ENCODE results near the gene THEMIS2.

GRCh38 chr1:27872059-27872801 lies at the start of gene THEMIS2:
- TF ChIP-seq, protein P1, sequence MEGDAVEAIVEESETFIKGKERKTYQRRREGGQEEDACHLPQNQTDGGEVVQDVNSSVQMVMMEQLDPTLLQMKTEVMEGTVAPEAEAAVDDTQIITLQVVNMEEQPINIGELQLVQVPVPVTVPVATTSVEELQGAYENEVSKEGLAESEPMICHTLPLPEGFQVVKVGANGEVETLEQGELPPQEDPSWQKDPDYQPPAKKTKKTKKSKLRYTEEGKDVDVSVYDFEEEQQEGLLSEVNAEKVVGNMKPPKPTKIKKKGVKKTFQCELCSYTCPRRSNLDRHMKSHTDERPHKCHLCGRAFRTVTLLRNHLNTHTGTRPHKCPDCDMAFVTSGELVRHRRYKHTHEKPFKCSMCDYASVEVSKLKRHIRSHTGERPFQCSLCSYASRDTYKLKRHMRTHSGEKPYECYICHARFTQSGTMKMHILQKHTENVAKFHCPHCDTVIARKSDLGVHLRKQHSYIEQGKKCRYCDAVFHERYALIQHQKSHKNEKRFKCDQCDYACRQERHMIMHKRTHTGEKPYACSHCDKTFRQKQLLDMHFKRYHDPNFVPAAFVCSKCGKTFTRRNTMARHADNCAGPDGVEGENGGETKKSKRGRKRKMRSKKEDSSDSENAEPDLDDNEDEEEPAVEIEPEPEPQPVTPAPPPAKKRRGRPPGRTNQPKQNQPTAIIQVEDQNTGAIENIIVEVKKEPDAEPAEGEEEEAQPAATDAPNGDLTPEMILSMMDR (IDR thresholded peaks at IDR 0.05; ENCODE audit: poor library complexity, severe bottlenecking): no peak
- TF ChIP-seq RAD21 (conservative IDR thresholded peaks at IDR 0.05) (no peak), EP300 (conservative IDR thresholded peaks at IDR 0.05; ENCODE audit: poor library complexity, severe bottlenecking) (no peak), EZH2 (IDR thresholded peaks at IDR 0.05; ENCODE audit: borderline replicate concordance, insufficient read depth, low read length, poor library complexity, severe bottlenecking) (no peak)
- TF ChIP-seq, protein P2, sequence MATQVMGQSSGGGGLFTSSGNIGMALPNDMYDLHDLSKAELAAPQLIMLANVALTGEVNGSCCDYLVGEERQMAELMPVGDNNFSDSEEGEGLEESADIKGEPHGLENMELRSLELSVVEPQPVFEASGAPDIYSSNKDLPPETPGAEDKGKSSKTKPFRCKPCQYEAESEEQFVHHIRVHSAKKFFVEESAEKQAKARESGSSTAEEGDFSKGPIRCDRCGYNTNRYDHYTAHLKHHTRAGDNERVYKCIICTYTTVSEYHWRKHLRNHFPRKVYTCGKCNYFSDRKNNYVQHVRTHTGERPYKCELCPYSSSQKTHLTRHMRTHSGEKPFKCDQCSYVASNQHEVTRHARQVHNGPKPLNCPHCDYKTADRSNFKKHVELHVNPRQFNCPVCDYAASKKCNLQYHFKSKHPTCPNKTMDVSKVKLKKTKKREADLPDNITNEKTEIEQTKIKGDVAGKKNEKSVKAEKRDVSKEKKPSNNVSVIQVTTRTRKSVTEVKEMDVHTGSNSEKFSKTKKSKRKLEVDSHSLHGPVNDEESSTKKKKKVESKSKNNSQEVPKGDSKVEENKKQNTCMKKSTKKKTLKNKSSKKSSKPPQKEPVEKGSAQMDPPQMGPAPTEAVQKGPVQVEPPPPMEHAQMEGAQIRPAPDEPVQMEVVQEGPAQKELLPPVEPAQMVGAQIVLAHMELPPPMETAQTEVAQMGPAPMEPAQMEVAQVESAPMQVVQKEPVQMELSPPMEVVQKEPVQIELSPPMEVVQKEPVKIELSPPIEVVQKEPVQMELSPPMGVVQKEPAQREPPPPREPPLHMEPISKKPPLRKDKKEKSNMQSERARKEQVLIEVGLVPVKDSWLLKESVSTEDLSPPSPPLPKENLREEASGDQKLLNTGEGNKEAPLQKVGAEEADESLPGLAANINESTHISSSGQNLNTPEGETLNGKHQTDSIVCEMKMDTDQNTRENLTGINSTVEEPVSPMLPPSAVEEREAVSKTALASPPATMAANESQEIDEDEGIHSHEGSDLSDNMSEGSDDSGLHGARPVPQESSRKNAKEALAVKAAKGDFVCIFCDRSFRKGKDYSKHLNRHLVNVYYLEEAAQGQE (IDR thresholded peaks at IDR 0.05; ENCODE audit: borderline replicate concordance): no peak

Data from neural cell (in vitro differentiated cells).